ENCODE data around the gene INVS.

Gene INVS

DNA sequence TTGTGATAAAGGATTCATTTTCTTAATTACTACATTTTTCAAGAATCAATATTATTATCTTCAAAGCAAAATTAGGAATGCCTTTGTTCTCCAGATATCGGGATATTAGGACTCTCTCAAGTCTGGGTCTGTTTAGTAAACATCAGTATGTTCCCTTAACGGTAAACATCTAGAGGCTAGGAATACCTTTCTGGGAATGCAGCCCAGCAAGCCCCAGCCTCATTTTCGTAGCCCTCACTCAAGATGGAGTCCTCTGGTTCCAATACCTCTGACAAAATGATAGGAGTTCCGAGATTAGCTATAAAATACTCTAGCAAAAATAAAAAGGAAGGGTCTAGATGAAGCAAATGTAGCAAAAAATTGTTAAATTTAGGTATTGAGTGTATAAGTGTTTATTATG lies 169.2 kb downstream of the INVS start:
- H3F3A ChIP-seq (ENCODE audit: control insufficient read depth, insufficient read depth): no peaks in the 10 kb centered on the region
- H3K36me3 ChIP-seq (ENCODE audit: control insufficient read depth, low read length): peaks cover 9% of the 10 kb centered on the region; the same call in 1 of the 2 replicates
- H3K4me2 ChIP-seq (ENCODE audit: low read length): no peak overlapping the region
- no peaks in the 10 kb centered on the region for H3K9me3 ChIP-seq (ENCODE audit: control insufficient read depth, insufficient read depth, low read length)
- no peaks in the 10 kb centered on the region for H3K9me2 ChIP-seq (replicated peaks; ENCODE audit: control insufficient read depth, low read length)
- no peaks in the 10 kb centered on the region for H3K79me2 ChIP-seq (ENCODE audit: control insufficient read depth, low read length)
- no peak for TF ChIP-seq EZH2phosphoT487 (IDR thresholded peaks at IDR 0.05; ENCODE audit: borderline replicate concordance, low read length)
- TF ChIP-seq, protein P1, sequence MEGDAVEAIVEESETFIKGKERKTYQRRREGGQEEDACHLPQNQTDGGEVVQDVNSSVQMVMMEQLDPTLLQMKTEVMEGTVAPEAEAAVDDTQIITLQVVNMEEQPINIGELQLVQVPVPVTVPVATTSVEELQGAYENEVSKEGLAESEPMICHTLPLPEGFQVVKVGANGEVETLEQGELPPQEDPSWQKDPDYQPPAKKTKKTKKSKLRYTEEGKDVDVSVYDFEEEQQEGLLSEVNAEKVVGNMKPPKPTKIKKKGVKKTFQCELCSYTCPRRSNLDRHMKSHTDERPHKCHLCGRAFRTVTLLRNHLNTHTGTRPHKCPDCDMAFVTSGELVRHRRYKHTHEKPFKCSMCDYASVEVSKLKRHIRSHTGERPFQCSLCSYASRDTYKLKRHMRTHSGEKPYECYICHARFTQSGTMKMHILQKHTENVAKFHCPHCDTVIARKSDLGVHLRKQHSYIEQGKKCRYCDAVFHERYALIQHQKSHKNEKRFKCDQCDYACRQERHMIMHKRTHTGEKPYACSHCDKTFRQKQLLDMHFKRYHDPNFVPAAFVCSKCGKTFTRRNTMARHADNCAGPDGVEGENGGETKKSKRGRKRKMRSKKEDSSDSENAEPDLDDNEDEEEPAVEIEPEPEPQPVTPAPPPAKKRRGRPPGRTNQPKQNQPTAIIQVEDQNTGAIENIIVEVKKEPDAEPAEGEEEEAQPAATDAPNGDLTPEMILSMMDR (IDR thresholded peaks at IDR 0.05; ENCODE audit: low read depth, low read length, poor library complexity, severe bottlenecking): no peak
- H3K4me1 ChIP-seq (ENCODE audit: control insufficient read depth, low read length): no peaks in the 10 kb centered on the region
- no peak overlapping the region for H3K4me3 ChIP-seq (ENCODE audit: low read length)
- H3K27me3 ChIP-seq (ENCODE audit: control insufficient read depth, low read length): no peaks in the 10 kb centered on the region
- H4K20me1 ChIP-seq (ENCODE audit: control insufficient read depth, insufficient read depth, low read depth, low read length): no peaks in the 10 kb centered on the region
- no peak overlapping the region for H3K27ac ChIP-seq (ENCODE audit: low read depth, low read length)

DNA sequence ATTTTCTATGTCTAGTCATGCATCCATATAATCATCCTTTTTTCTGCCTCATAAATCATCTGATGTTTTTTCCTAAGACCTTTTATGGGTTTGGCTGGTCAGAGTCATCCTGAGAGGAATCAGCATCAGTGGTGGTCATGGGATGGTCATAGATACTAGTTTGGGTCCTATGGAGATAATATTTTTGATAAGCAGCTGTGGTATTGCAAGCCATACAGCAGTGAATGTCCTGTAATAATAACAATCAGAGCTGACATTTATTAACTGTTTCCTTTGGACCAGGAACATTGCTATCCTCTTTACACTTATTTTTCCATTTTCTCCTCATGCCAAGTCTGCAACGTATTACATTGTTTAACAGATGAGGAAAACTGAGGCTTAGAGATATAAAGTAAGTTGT lies 170.6 kb downstream of the INVS start:
- Histone ChIP-seq H3F3A (ENCODE audit: control insufficient read depth, insufficient read depth) (no peaks in the 10 kb centered on the region), H3K4me3 (ENCODE audit: low read length) (no peak overlapping the region), H3K79me2 (ENCODE audit: control insufficient read depth, low read length) (no peaks in the 10 kb centered on the region), H3K4me2 (ENCODE audit: low read length) (no peak overlapping the region), H3K9me2 (replicated peaks; ENCODE audit: control insufficient read depth, low read length) (no peaks in the 10 kb centered on the region), H3K4me1 (ENCODE audit: control insufficient read depth, low read length) (no peaks in the 10 kb centered on the region), H3K9me3 (ENCODE audit: control insufficient read depth, insufficient read depth, low read length) (no peaks in the 10 kb centered on the region), H3K27me3 (ENCODE audit: control insufficient read depth, low read length) (no peaks in the 10 kb centered on the region), H3K36me3 (ENCODE audit: control insufficient read depth, low read length) (peaks cover 9% of the 10 kb centered on the region; the same call in 1 of the 2 replicates), H4K20me1 (ENCODE audit: control insufficient read depth, insufficient read depth, low read depth, low read length) (no peaks in the 10 kb centered on the region), H3K27ac (ENCODE audit: low read depth, low read length) (no peak overlapping the region)
- TF ChIP-seq, protein P1 (IDR thresholded peaks at IDR 0.05; ENCODE audit: low read depth, low read length, poor library complexity, severe bottlenecking): no peak
- no peak for TF ChIP-seq EZH2phosphoT487 (IDR thresholded peaks at IDR 0.05; ENCODE audit: borderline replicate concordance, low read length)

DNA sequence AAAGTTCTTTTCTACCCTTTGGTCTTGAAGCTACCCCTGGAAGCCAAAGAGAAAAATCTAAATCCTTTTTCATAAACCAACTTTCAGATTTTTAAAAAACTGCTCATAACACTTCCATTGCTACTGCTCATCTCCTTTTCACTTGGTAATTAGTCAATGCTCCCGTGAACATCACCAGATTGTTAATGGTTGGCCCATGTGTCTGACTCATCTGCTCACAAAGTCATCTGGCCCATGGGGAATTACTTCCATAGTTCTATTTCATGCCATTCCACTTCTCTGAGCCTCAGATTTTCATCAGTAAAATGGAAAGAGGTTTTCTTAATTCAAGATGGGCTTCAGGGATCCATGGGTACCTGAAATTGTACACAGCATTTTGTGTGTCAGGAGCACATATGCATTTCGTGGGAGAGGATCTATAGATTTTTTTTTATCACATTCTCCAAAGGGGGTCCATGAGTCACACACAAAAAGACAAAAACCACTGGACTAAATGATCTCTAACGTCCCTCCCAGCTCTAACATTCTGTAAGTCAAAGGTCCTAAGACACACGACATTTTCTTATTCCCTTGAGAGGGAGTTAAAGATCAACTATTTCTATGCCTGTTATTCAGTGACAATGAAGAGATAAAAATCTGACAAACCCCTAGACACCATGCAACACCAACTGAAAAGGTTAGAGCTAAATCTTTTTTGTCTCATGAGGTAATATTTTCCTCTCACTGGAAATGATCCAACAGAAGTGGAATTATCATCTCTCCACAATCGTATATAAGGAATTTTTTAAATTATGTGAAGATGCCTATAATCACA lies 178.3 kb downstream of the INVS start:
- no peaks in the 10 kb centered on the region for H4K20me1 ChIP-seq (ENCODE audit: control insufficient read depth, insufficient read depth, low read depth, low read length)
- H3K36me3 ChIP-seq (ENCODE audit: control insufficient read depth, low read length): peaks cover 7% of the 10 kb centered on the region; the same call in 1 of the 2 replicates
- no peak overlapping the region for H3K4me2 ChIP-seq (ENCODE audit: low read length)
- no peaks in the 10 kb centered on the region for H3K79me2 ChIP-seq (ENCODE audit: control insufficient read depth, low read length)
- H3K27ac ChIP-seq (ENCODE audit: low read depth, low read length): no peak overlapping the region
- no peaks in the 10 kb centered on the region for H3K27me3 ChIP-seq (ENCODE audit: control insufficient read depth, low read length)
- no peaks in the 10 kb centered on the region for H3F3A ChIP-seq (ENCODE audit: control insufficient read depth, insufficient read depth)
- no peaks in the 10 kb centered on the region for H3K9me3 ChIP-seq (ENCODE audit: control insufficient read depth, insufficient read depth, low read length)
- no peaks in the 10 kb centered on the region for H3K4me1 ChIP-seq (ENCODE audit: control insufficient read depth, low read length)
- H3K9me2 ChIP-seq (replicated peaks; ENCODE audit: control insufficient read depth, low read length): no peaks in the 10 kb centered on the region
- no peak overlapping the region for H3K4me3 ChIP-seq (ENCODE audit: low read length)
- TF ChIP-seq, protein P1 (IDR thresholded peaks at IDR 0.05; ENCODE audit: low read depth, low read length, poor library complexity, severe bottlenecking): no peak
